GM10266 (cell line): ENCODE results near the gene STK32A.
A peak's percentile ranks its signal among the peaks of the same experiment; 100 is the strongest.

Source experiments
- DNase-seq: peaks from one replicate; pipeline ENCODE4 v3.0.0; 2012; ENCODE audit errors: extremely low spot score
- CTCF ChIP-seq: IDR thresholded peaks from 2 replicates; pipeline ENCODE4 v1.5.1; 2012; ENCODE audit warnings: mild to moderate bottlenecking, low read depth; ENCODE audit not compliant: control insufficient read depth, insufficient read depth; ENCODE audit errors: missing control alignments

STK32A gene

GRCh38 chr5:147398860-147399259 is 164.0 kb downstream of the STK32A start:
- DNase-seq = no peak

GRCh38 chr5:147400126-147400809 is 165.4 kb downstream of the STK32A start:
- no peak for DNase-seq
- no peak for TF ChIP-seq CTCF

More at GRCh38 chr5:147398860-147399259, 164.0 kb downstream of the STK32A start:
- no peak for TF ChIP-seq CTCF

- TF ChIP-seq CTCF = no peak
- no peak for DNase-seq
Observed at GRCh38 chr5:147400881-147401280, 166.1 kb downstream of the STK32A start.

- peak; percentile 45 for DNase-seq
- no peak for TF ChIP-seq CTCF
Observed at GRCh38 chr5:147403651-147404640, 169.1 kb downstream of the STK32A start.

GRCh38 chr5:147404706-147405105 is 169.9 kb downstream of the STK32A start:
- DNase-seq = no peak
- no peak for TF ChIP-seq CTCF

GRCh38 chr5:147406636-147407035 is 171.8 kb downstream of the STK32A start:
- DNase-seq = no peak
- TF ChIP-seq CTCF = no peak

- DNase-seq = peak; percentile 13
Observed at GRCh38 chr5:147407094-147407681, 172.4 kb downstream of the STK32A start.

More at GRCh38 chr5:147407094-147407681, 172.4 kb downstream of the STK32A start:
- no peak for TF ChIP-seq CTCF
